Prostate gland (tissue), 2 donors: ENCODE results near the gene PMM2.

Experiments used
- POLR2A ChIP-seq: fragments of 450-650 bp; IDR thresholded peaks from one replicate; pipeline ENCODE4 v1.6.1; 2016; ENCODE audit warnings: antibody characterized with exemption, mild to moderate bottlenecking
- POLR2AphosphoS5 ChIP-seq: sonication (generic); formaldehyde crosslinking; IDR thresholded peaks from one replicate; pipeline ENCODE4 v1.6.1; 2017; ENCODE audit warnings: antibody characterized with exemption
- TF ChIP-seq, protein P1 (sequence below), 4 experiments: fragments of 200-600 bp in 2 of 4; fragments of 450-650 bp in 2 of 4; sonication (generic) in 2 of 4; IDR thresholded peaks; 1 replicate in 3 of 4; 2 replicates in 1 of 4; pipeline ENCODE4 v1.5.1; 2016 to 2019; ENCODE audit warnings: antibody characterized with exemption in 4 of 4, mild to moderate bottlenecking in 2 of 4, moderate library complexity in 2 of 4

GRCh38 chr16:8804313-8804712 lies 6.7 kb downstream of the PMM2 start:
- no peak for TF ChIP-seq POLR2AphosphoS5
- TF ChIP-seq POLR2A = no peak
- TF ChIP-seq, protein P1, sequence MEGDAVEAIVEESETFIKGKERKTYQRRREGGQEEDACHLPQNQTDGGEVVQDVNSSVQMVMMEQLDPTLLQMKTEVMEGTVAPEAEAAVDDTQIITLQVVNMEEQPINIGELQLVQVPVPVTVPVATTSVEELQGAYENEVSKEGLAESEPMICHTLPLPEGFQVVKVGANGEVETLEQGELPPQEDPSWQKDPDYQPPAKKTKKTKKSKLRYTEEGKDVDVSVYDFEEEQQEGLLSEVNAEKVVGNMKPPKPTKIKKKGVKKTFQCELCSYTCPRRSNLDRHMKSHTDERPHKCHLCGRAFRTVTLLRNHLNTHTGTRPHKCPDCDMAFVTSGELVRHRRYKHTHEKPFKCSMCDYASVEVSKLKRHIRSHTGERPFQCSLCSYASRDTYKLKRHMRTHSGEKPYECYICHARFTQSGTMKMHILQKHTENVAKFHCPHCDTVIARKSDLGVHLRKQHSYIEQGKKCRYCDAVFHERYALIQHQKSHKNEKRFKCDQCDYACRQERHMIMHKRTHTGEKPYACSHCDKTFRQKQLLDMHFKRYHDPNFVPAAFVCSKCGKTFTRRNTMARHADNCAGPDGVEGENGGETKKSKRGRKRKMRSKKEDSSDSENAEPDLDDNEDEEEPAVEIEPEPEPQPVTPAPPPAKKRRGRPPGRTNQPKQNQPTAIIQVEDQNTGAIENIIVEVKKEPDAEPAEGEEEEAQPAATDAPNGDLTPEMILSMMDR (IDR thresholded peaks at IDR 0.05) = no peak
